Thyroid gland (tissue), 4 donors: ENCODE results near the gene MINDY4. TPM values are rescaled to one million over a fixed set of nuclear protein-coding genes. Genes with fewer than 3 reads are reported as not detected.

ENCODE experiments used
- DNase-seq, 2 donors: peaks; one replicate each; pipeline ENCODE4 v3.0.0-alpha.2; 2019
- H3K27ac ChIP-seq, 3 donors: fragments of 200-600 bp; sonication (generic); 1 replicate in 2 of 3; 2 replicates in 1 of 3; pipeline ENCODE4 v1.5.1; 2016 to 2019; ENCODE audit warnings: mild to moderate bottlenecking in 1 of 3, moderate library complexity in 1 of 3
- H3K27me3 ChIP-seq: fragments of 200-600 bp; sonication (generic); one replicate; pipeline ENCODE4 v1.5.1; 2019
- H3K36me3 ChIP-seq, 2 donors: fragments of 200-600 bp; sonication (generic); one replicate each; pipeline ENCODE4 v1.5.1; 2016 to 2019
- H3K4me1 ChIP-seq, 2 donors: fragments of 200-600 bp; sonication (generic); one replicate each; pipeline ENCODE4 v1.5.1; 2017 to 2019
- H3K4me3 ChIP-seq, 3 donors: fragments of 200-600 bp; sonication (generic); replicated peaks in 1 of 3; 1 replicate in 2 of 3; 2 replicates in 1 of 3; pipeline ENCODE4 v1.5.1; 2016; ENCODE audit warnings: mild to moderate bottlenecking in 1 of 3
- H3K9me3 ChIP-seq: fragments of 200-600 bp; sonication (generic); one replicate; pipeline ENCODE4 v1.5.1; 2017
- POLR2A ChIP-seq, 2 donors: fragments of 450-650 bp; IDR thresholded peaks; one replicate each; pipeline ENCODE4 v1.6.1; 2017; ENCODE audit warnings: antibody characterized with exemption in 2 of 2, mild to moderate bottlenecking in 2 of 2, moderate library complexity in 1 of 2
- WGBS, 2 donors: methylation state at CpG; one replicate each; pipeline ENCODE4 v1.1.5; 2017; 5-methylcytosine and 5-hydroxymethylcytosine counted together
- intact Hi-C: fragments of 100-400 bp; cut with DNase I; formaldehyde crosslinking; loops from one replicate; pipeline ENCODE4 v1.15.1; 2023
- total RNA-seq, 4 donors: library from RNA; depleted of rRNA; stranded (reverse); fragments of >200 nt; gene quantifications; one replicate each; pipeline ENCODE4 v1.2.3, GENCODE V29; 2016
- TF ChIP-seq, protein P1 (sequence below), 6 experiments: fragments of 200-600 bp in 3 of 6; fragments of 450-650 bp in 3 of 6; sonication (generic) in 3 of 6; IDR thresholded peaks; one replicate each; pipeline ENCODE4 v1.5.1; 2016 to 2019; ENCODE audit warnings: antibody characterized with exemption in 6 of 6, mild to moderate bottlenecking in 2 of 6, inconsistent platforms in 1 of 6, moderate library complexity in 1 of 6

MINDY4 gene
- total RNA-seq, 4 donors from 2014 or later, result 17.9 to 33.2 (median 29.7) TPM

DNA sequence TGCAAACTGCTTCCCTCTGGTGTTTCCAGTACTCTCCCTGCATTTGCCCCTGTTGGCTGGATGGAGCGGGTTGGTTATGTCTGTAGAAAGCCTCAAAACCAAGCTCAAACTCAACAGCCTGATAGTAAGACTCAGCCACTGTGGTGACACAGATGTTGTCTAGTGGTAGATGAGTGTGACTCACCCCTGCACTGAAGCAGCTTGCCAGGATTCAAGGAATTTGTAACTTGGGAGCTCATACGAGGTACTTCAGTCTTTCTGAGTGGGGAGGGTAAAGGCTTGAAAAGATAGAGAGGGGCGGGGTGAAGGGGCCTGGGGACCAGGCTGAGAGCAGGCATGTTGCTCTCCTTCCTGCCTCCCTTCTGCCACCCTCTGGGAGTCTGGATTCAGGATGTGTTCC lies 117.5 kb downstream of the MINDY4 start:
- Histone ChIP-seq H3K4me1 (peaks cover 33 to 61% of the 10 kb centered on the region in 2 donors), H3K9me3 (no peaks in the 10 kb centered on the region), H3K4me3 (no peak overlapping the region), H3K36me3 (no peaks in the 10 kb centered on the region), H3K27ac (peak overlapping the region; percentile 28 to 79 (median 64)), H3K27me3 (no peaks in the 10 kb centered on the region)
- WGBS, 2 donors, result 34 to 36% methylated on average over 3 of the region's 3 CpGs
- no peak for TF ChIP-seq POLR2A (IDR thresholded peaks at IDR 0.05)
- TF ChIP-seq, protein P1, sequence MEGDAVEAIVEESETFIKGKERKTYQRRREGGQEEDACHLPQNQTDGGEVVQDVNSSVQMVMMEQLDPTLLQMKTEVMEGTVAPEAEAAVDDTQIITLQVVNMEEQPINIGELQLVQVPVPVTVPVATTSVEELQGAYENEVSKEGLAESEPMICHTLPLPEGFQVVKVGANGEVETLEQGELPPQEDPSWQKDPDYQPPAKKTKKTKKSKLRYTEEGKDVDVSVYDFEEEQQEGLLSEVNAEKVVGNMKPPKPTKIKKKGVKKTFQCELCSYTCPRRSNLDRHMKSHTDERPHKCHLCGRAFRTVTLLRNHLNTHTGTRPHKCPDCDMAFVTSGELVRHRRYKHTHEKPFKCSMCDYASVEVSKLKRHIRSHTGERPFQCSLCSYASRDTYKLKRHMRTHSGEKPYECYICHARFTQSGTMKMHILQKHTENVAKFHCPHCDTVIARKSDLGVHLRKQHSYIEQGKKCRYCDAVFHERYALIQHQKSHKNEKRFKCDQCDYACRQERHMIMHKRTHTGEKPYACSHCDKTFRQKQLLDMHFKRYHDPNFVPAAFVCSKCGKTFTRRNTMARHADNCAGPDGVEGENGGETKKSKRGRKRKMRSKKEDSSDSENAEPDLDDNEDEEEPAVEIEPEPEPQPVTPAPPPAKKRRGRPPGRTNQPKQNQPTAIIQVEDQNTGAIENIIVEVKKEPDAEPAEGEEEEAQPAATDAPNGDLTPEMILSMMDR (IDR thresholded peaks at IDR 0.05), result peak in 4 of 6 experiments; percentile 15 to 42 (median 29)
- intact Hi-C loops, result loop anchor here (5.0 kb wide), 1 partner anchor 91 kb away; no protein-coding TSS in a partner anchor
- DNase-seq, result peak; percentile 84

DNA sequence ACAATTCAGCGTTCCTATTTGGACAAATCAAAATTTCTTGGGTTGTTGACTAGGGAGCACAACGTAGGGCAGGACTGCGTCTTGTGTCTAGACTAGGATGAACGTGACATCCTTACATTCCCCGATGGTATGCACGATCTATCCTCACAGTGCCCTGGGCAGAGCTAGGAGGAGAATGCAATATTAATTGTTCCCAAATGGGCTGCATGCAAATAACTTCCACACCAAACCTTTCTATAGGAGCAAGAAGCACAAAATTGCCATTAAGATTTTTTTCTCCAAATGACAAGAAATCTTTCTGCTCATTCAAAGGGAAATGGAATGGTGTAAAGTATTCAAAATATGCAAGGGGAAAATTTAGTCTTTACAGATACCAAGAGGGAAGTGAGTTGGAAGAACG lies 119.0 kb downstream of the MINDY4 start:
- Histone ChIP-seq H3K36me3 (no peaks in the 10 kb centered on the region), H3K4me1 (peaks cover 25 to 64% of the 10 kb centered on the region in 2 donors), H3K27me3 (no peaks in the 10 kb centered on the region), H3K4me3 (no peak overlapping the region), H3K9me3 (no peaks in the 10 kb centered on the region), H3K27ac (no peak overlapping the region)
- TF ChIP-seq, protein P1 (IDR thresholded peaks at IDR 0.05), result no peak
- no peak for TF ChIP-seq POLR2A (IDR thresholded peaks at IDR 0.05)
- 93 to 97% methylated on average over 7 of the region's 7 CpGs for WGBS, 2 donors
- DNase-seq, result no peak
- intact Hi-C loops, result no loop called here

- H3K9me3 ChIP-seq, result no peaks in the 10 kb centered on the region
- intact Hi-C loops, result no loop called here
- no peaks in the 10 kb centered on the region for H3K27me3 ChIP-seq
- H3K4me1 ChIP-seq, result peaks cover 16 to 56% of the 10 kb centered on the region in 2 donors
- no peak overlapping the region for H3K27ac ChIP-seq
- no peak for DNase-seq
- 53 to 65% methylated on average over 6 of the region's 6 CpGs for whole genome bisulfite sequencing, 2 donors
- H3K4me3 ChIP-seq, result no peak overlapping the region
- no peaks in the 10 kb centered on the region for H3K36me3 ChIP-seq
- no peak for TF ChIP-seq POLR2A (IDR thresholded peaks at IDR 0.05)
- TF ChIP-seq, protein P1 (IDR thresholded peaks at IDR 0.05), result no peak
Measured at GRCh38 chr7:30893357-30893756, 122.1 kb downstream of the MINDY4 start.

GRCh38 chr7:30894009-30894408 lies 122.8 kb downstream of the MINDY4 start:
- intact Hi-C loops, result no loop called here
- Histone ChIP-seq H3K4me3 (no peak overlapping the region), H3K4me1 (peaks cover 10 to 50% of the 10 kb centered on the region in 2 donors), H3K9me3 (no peaks in the 10 kb centered on the region), H3K36me3 (no peaks in the 10 kb centered on the region), H3K27me3 (no peaks in the 10 kb centered on the region), H3K27ac (no peak overlapping the region)
- TF ChIP-seq, protein P1 (IDR thresholded peaks at IDR 0.05), result no peak
- TF ChIP-seq POLR2A (IDR thresholded peaks at IDR 0.05), result no peak
- 80% methylated on average over 1 of the region's 1 CpG for WGBS, 2 donors
- DNase-seq, result no peak

DNA sequence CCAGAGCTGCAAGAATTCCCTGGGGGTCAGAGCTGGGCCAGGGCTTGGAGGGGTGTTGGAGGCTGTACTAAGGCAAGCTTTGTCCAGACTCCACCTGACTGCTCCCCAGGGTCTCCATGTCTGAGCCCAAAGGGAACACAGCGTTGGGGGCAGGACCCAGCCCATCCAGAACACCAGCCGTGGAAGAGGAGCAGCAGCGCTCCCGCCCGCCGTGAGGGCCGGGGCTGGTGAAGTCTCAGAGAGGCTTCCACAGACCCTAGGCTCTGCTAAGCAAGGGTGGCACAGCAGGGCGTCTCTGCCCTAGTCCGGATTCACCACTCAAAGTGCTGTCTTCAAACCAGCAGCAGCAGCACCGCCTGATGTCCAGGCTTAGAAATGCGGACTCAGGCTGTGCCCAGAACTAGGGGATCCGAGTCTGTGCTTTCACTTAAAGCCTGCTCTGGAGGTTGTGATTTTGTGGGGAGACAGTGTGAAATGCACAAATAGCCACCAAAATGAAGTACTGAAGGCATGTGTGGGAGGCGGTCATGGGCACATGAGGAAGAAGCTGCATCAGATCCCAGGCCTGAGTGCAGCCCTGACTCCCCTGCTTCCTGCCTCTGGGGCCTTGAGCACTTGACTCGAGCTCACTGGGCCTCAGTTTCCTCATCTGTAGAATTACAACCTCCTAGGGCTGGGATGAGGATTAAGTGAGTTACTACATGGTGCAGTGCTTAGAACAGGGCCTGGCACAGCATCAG lies 123.8 kb downstream of the MINDY4 start:
- Histone ChIP-seq H3K4me3 (no peak overlapping the region), H3K9me3 (no peaks in the 10 kb centered on the region), H3K27me3 (no peaks in the 10 kb centered on the region), H3K27ac (no peak overlapping the region), H3K36me3 (no peaks in the 10 kb centered on the region), H3K4me1 (peaks cover 7 to 43% of the 10 kb centered on the region in 2 donors)
- intact Hi-C loops, result no loop called here
- 90 to 91% methylated on average over 7 to 11 of the region's 14 CpGs for WGBS, 2 donors
- TF ChIP-seq, protein P1 (IDR thresholded peaks at IDR 0.05), result no peak
- DNase-seq, result no peak
